Stimulated activated naive CD4-positive, alpha-beta T cell treated with Interleukin-2 at 50 U/mL for 16 hours (primary cell): ENCODE results near the gene TEKT5.
"Not testable (repeated sequence)": the region's sequence is repeated elsewhere in the genome, so short reads cannot be mapped to it uniquely, and the experiment has no call there.

Source experiments
- DNase-seq: peaks from one replicate; lab custom pipeline; 2025; lab: John Stamatoyannopoulos, UW

Gene TEKT5

GRCh38 chr16:10633429-10633828 lies 61.3 kb downstream of the TEKT5 start:
- not testable (repeated sequence) for DNase-seq

GRCh38 chr16:10631886-10632285 lies 62.8 kb downstream of the TEKT5 start:
- no peak for DNase-seq

GRCh38 chr16:10629592-10629963 lies 65.2 kb downstream of the TEKT5 start:
- DNase-seq: no peak

- no peak for DNase-seq
These were observed 69.0 kb downstream of the TEKT5 start for GRCh38 chr16:10625595-10626357.

GRCh38 chr16:10624527-10624926 lies 70.2 kb downstream of the TEKT5 start:
- DNase-seq: no peak

- DNase-seq: no peak
These were observed 71.7 kb downstream of the TEKT5 start for GRCh38 chr16:10623059-10623458.

- no peak for DNase-seq
These were observed 72.5 kb downstream of the TEKT5 start for GRCh38 chr16:10622036-10622921.

GRCh38 chr16:10621216-10621949 lies 73.3 kb downstream of the TEKT5 start:
- not testable (repeated sequence) for DNase-seq

- DNase-seq: no peak
These were observed 74.6 kb downstream of the TEKT5 start for GRCh38 chr16:10620120-10620519.

GRCh38 chr16:10619271-10619849 lies 75.4 kb downstream of the TEKT5 start:
- DNase-seq: no peak

- DNase-seq: no peak
These were observed 76.0 kb downstream of the TEKT5 start for GRCh38 chr16:10618710-10619209.

- DNase-seq: no peak
These were observed 76.9 kb downstream of the TEKT5 start for GRCh38 chr16:10617662-10618420.

GRCh38 chr16:10616756-10617640 lies 77.7 kb downstream of the TEKT5 start:
- no peak for DNase-seq

GRCh38 chr16:10616419-10616755 lies 78.3 kb downstream of the TEKT5 start:
- no peak for DNase-seq

GRCh38 chr16:10614685-10615084 lies 80.0 kb downstream of the TEKT5 start:
- DNase-seq: no peak

- no peak for DNase-seq
These were observed 80.8 kb downstream of the TEKT5 start for GRCh38 chr16:10613785-10614485.

GRCh38 chr16:10612649-10613179 lies 82.0 kb downstream of the TEKT5 start:
- no peak for DNase-seq

GRCh38 chr16:10611825-10612342 lies 82.8 kb downstream of the TEKT5 start:
- no peak for DNase-seq
